ENCODE data around the gene TMEM43.

DNA sequence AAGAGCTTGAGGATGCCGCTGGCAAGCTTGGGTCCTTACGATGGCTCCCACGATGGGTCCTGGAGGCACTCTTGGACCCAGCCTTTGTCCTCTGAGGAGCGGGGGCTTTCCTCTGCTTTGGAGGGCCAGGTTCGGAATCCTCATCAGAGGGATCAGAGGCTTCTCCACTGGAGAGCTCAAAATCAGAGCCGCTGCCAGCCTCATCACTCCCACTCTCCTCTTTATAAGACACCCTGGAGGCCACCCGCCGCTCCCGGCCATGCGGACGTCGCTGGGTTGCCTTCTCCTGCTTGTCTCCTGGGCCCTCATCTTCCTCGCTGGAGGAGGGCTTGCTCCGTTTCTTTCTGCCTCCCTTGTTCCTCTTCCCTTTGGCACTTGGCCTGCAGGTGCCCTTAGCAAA lies 33.5 kb downstream of the TMEM43 start:
- TF ChIP-seq, protein P1, sequence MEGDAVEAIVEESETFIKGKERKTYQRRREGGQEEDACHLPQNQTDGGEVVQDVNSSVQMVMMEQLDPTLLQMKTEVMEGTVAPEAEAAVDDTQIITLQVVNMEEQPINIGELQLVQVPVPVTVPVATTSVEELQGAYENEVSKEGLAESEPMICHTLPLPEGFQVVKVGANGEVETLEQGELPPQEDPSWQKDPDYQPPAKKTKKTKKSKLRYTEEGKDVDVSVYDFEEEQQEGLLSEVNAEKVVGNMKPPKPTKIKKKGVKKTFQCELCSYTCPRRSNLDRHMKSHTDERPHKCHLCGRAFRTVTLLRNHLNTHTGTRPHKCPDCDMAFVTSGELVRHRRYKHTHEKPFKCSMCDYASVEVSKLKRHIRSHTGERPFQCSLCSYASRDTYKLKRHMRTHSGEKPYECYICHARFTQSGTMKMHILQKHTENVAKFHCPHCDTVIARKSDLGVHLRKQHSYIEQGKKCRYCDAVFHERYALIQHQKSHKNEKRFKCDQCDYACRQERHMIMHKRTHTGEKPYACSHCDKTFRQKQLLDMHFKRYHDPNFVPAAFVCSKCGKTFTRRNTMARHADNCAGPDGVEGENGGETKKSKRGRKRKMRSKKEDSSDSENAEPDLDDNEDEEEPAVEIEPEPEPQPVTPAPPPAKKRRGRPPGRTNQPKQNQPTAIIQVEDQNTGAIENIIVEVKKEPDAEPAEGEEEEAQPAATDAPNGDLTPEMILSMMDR (IDR thresholded peaks at IDR 0.05; ENCODE audit: low read depth, low read length), result no peak
- no peak for TF ChIP-seq EZH2phosphoT487 (IDR thresholded peaks at IDR 0.05; ENCODE audit: low read depth)
